GM12878 (cell line): ENCODE results near the gene CMTM1. TPM values are rescaled to one million over a fixed set of nuclear protein-coding genes. Genes with fewer than 3 reads are reported as not detected.

Experiments
- ATAC-seq: fragments of 200-7000 bp; cut with Tn5 transposase; 3 replicates; pipeline ENCODE4 v1.9.1; 2020; ENCODE audit warnings: mild to moderate bottlenecking, moderate library complexity
- BruUV-seq: library from RNA; stranded (reverse); fragments of 400-500 nt; replicated peaks from 2 replicates; lab custom pipeline; 2021; lab: Mats Ljungman, UMichigan
- CTCF ChIA-PET: fragments of 300-600 bp; sonication (Branson Sonifier 250); formaldehyde crosslinking; extraction: SDS; loops from one replicate; lab custom pipeline; 2021; ENCODE audit warnings: inconsistent platforms; lab: Yijun Ruan, JAX
- POLR2A ChIA-PET: fragments of 350-600 bp; formaldehyde crosslinking; extraction: SDS; loops from one replicate; lab custom pipeline; 2021; ENCODE audit warnings: inconsistent platforms; lab: Charles Lee
- RAD21 ChIA-PET: fragments of 300-600 bp; sonication (Branson Sonifier 250); formaldehyde crosslinking; loops from one replicate; lab custom pipeline; 2023; ENCODE audit warnings: antibody characterized with exemption; ENCODE audit not compliant: unreplicated experiment; lab: Charles Lee
- SMC1A ChIA-PET: fragments of 300-600 bp; sonication (Branson Sonifier 250); formaldehyde crosslinking; loops from one replicate; lab custom pipeline; 2023; ENCODE audit not compliant: unreplicated experiment, uncharacterized antibody; lab: Charles Lee
- DNase-seq: peaks from one replicate; pipeline ENCODE4 v3.0.0-alpha.2; 2011; ENCODE audit warnings: low read depth, low spot score
- FAIRE-seq: peaks from 3 replicates; lab custom pipeline; 2011; peaks lifted over from hg19 to GRCh38; lab: Jason Lieb, UNC
- H2AFZ ChIP-seq: 2 replicates; pipeline ENCODE4 v1.6.0; 2011; ENCODE audit warnings: low read depth, low read length, control low read depth; ENCODE audit not compliant: control insufficient read depth
- H3K27ac ChIP-seq: 2 replicates; pipeline ENCODE4 v1.5.1; 2011; ENCODE audit warnings: control low read depth; ENCODE audit not compliant: control insufficient read depth, insufficient read depth
- H3K27me3 ChIP-seq, 2 experiments: replicated peaks in 1 of 2; 2 replicates each; pipeline versions ENCODE4 v1.6.0 to v1.6.1; 2011; ENCODE audit warnings: low read length in 1 of 2; ENCODE audit not compliant: control insufficient read depth in 2 of 2, insufficient read depth in 2 of 2
- H3K36me3 ChIP-seq, 2 experiments: 2 replicates each; pipeline ENCODE4 v1.5.1; 2011; ENCODE audit warnings: low read length in 1 of 2; ENCODE audit not compliant: control insufficient read depth in 2 of 2, insufficient read depth in 2 of 2
- H3K4me1 ChIP-seq: 2 replicates; pipeline ENCODE4 v1.6.1; 2011; ENCODE audit warnings: mild to moderate bottlenecking, low read length, moderate library complexity, mixed read lengths; ENCODE audit not compliant: control insufficient read depth, insufficient read depth
- H3K4me2 ChIP-seq: 2 replicates; pipeline ENCODE4 v1.6.0; 2011; ENCODE audit warnings: control low read depth; ENCODE audit not compliant: control insufficient read depth, insufficient read depth
- H3K4me3 ChIP-seq: fragments of 200-600 bp; sonication (generic); 2 replicates; pipeline ENCODE4 v1.5.1; 2016
- H3K79me2 ChIP-seq: 2 replicates; pipeline ENCODE4 v1.6.0; 2011; ENCODE audit warnings: low read length; ENCODE audit not compliant: control insufficient read depth, insufficient read depth
- H3K9ac ChIP-seq: 2 replicates; pipeline ENCODE4 v1.8.0; 2011; ENCODE audit warnings: low read length, control low read depth, mixed read lengths; ENCODE audit not compliant: control insufficient read depth, insufficient read depth
- H3K9me3 ChIP-seq: replicated peaks from 3 replicates; pipeline ENCODE4 v1.5.1; 2011; ENCODE audit warnings: mild to moderate bottlenecking, low read length; ENCODE audit not compliant: control insufficient read depth, insufficient read depth
- H4K20me1 ChIP-seq: 2 replicates; pipeline ENCODE4 v1.6.0; 2011; ENCODE audit not compliant: control insufficient read depth, insufficient read depth
- EGR1 ChIP-seq, 2 experiments: IDR thresholded peaks; 1 replicate in 1 of 2; 2 replicates in 1 of 2; pipeline ENCODE4 v1.6.1; 2011 to 2012; ENCODE audit warnings: low read depth in 2 of 2, low read length in 2 of 2, borderline replicate concordance in 1 of 2, mild to moderate bottlenecking in 1 of 2, moderate library complexity in 1 of 2
- IKZF2 ChIP-seq, 2 experiments: fragments of 450-650 bp; IDR thresholded peaks; 2 replicates each; pipeline ENCODE4 v1.6.1; 2017; ENCODE audit warnings: mild to moderate bottlenecking in 2 of 2, moderate library complexity in 2 of 2
- MLLT1 ChIP-seq: fragments of 450-650 bp; IDR thresholded peaks from 2 replicates; pipeline ENCODE4 v1.6.1; 2016; ENCODE audit warnings: mild to moderate bottlenecking
- NR2F1 ChIP-seq: fragments of 450-650 bp; conservative IDR thresholded peaks from 2 replicates; pipeline ENCODE4 v1.6.1; 2017; ENCODE audit warnings: mild to moderate bottlenecking
- RB1 ChIP-seq: fragments of 450-650 bp; formaldehyde crosslinking; IDR thresholded peaks from 2 replicates; pipeline ENCODE4 v1.6.1; 2017; ENCODE audit warnings: mild to moderate bottlenecking, borderline replicate concordance
- RELA ChIP-seq: fragments of 450-650 bp; IDR thresholded peaks from 2 replicates; pipeline ENCODE4 v1.8.0; 2014; ENCODE audit warnings: borderline replicate concordance; ENCODE audit not compliant: partially characterized antibody
- STAT3 ChIP-seq: IDR thresholded peaks from 2 replicates; pipeline ENCODE4 v1.6.1; 2011; ENCODE audit warnings: low read depth, low read length, improper control_type of control experiment
- TCF12 ChIP-seq: IDR thresholded peaks from 2 replicates; pipeline ENCODE4 v1.6.1; 2011; ENCODE audit warnings: low read depth, mild to moderate bottlenecking, low read length
- WGBS: methylation state at CpG from one replicate; pipeline ENCODE4 v1.1.6; 2016; ENCODE audit warnings: low lambda C conversion rate; ENCODE audit not compliant: insufficient replicate concordance, insufficient coverage; ENCODE audit errors: missing lambda C conversion rate; 5-methylcytosine and 5-hydroxymethylcytosine counted together
- in situ Hi-C: fragments of 300-500 bp; cut with MboI; formaldehyde crosslinking; loops from 9 replicates; pipeline ENCODE4 v1.14.3; 2018; ENCODE audit warnings: mixed read lengths
- intact Hi-C: fragments of 100-400 bp; cut with micrococcal nuclease; formaldehyde crosslinking; loops from one replicate; pipeline ENCODE4 v1.14.2; 2022; ENCODE audit not compliant: unreplicated experiment
- polyA plus RNA-seq, 11 experiments: library from polyadenylated mRNA; depleted of rRNA in 4 of 11; unstranded in 6 of 11; stranded (reverse) in 5 of 11; fragments of >200 nt; fragmentation: Nextera tagmentation in 4 of 11; fragmentation: Illumina TruSeq in 1 of 11; extraction: Ambion mirVana in 4 of 11; extraction: Trizol in 1 of 11; gene quantifications; 1 replicate in 1 of 11; 2 replicates in 10 of 11; pipeline versions ENCODE4 v1.2.1 to v1.2.3, GENCODE V29; 2011 to 2016; ENCODE audit warnings: inconsistent platforms in 2 of 11, missing spikeins in 2 of 11, low read depth in 1 of 11
- total RNA-seq, 4 experiments: library from RNA; depleted of rRNA in 3 of 4; stranded (reverse); fragments of >200 nt in 3 of 4; fragmentation: Illumina TruSeq in 1 of 4; extraction: Trizol in 1 of 4; gene quantifications; 2 replicates each; pipeline versions ENCODE4 v1.2.1 to v1.2.3, GENCODE V29; 2013 to 2021

The CMTM1 gene
- total and polyA plus RNA-seq, 10 of the 15 experiments (the other 5 are each of a cell fraction or from before 2014, with no cell fraction given), result 0.09 to 3.0 (median 1.4) TPM; not detected in 2

GRCh38 chr16:66620429-66620795 lies 54.2 kb downstream of the CMTM1 start:
- peaks cover 0 to 4% of the 10 kb centered on the region in 2 experiments; a peak in 2 of 4 replicates for H3K27me3 ChIP-seq
- TF ChIP-seq RELA (no peak), NR2F1 (no peak)
- H2AFZ ChIP-seq, result no peak overlapping the region
- ATAC-seq, result no peak
- no peak overlapping the region for H3K4me3 ChIP-seq
- H3K79me2 ChIP-seq, result no peaks in the 10 kb centered on the region
- no peaks in the 10 kb centered on the region for H4K20me1 ChIP-seq
- H3K36me3 ChIP-seq, result no peaks in the 10 kb centered on the region
- no peaks in the 10 kb centered on the region for H3K9me3 ChIP-seq
- BruUV-seq, result no TSS peak
- H3K27ac ChIP-seq, result no peak overlapping the region
- in situ Hi-C loops (no loop called here), intact Hi-C loops (no loop called here)
- ChIA-PET CTCF (interaction anchor here (1.2 to 4.6 kb wide), 4 partner anchors 12 to 213 kb away, joined by 3 to 32 read pairs (median 3); partner anchors contain the start of gene CMTM3), SMC1A (interaction anchor here (0.9 kb wide), 1 partner anchor 12 kb away, joined by 3 read pairs; no protein-coding TSS in a partner anchor), POLR2A (no interaction called here), RAD21 (interaction anchor here (0.5 kb wide), 2 partner anchors 43 to 407 kb away, joined by 3 read pairs; no protein-coding TSS in a partner anchor)
- DNase-seq, result no peak
- H3K9ac ChIP-seq, result no peak overlapping the region
- no peaks in the 10 kb centered on the region for H3K4me1 ChIP-seq
- 16% methylated on average over 8 of the region's 8 CpGs for WGBS
- FAIRE-seq, result no peak
- H3K4me2 ChIP-seq, result no peak overlapping the region

GRCh38 chr16:66621973-66622372 lies 55.7 kb downstream of the CMTM1 start:
- ChIA-PET RAD21 (interaction anchor here (0.5 kb wide), 1 partner anchor 215 kb away, joined by 3 read pairs; no protein-coding TSS in a partner anchor), CTCF (no interaction called here), SMC1A (no interaction called here), POLR2A (no interaction called here)
- Histone ChIP-seq H4K20me1 (no peaks in the 10 kb centered on the region), H3K9me3 (no peaks in the 10 kb centered on the region), H3K9ac (no peak overlapping the region), H2AFZ (no peak overlapping the region), H3K79me2 (no peaks in the 10 kb centered on the region), H3K4me2 (no peak overlapping the region), H3K4me1 (no peaks in the 10 kb centered on the region), H3K27ac (no peak overlapping the region), H3K27me3 (peaks cover 0 to 4% of the 10 kb centered on the region in 2 experiments; a peak in 2 of 4 replicates), H3K4me3 (no peak overlapping the region), H3K36me3 (no peaks in the 10 kb centered on the region)
- no peak for DNase-seq
- in situ Hi-C loops, result no loop called here
- no peak for FAIRE-seq
- BruUV-seq, result no TSS peak
- no peak for ATAC-seq
- 53% methylated on average over 14 of the region's 14 CpGs for WGBS
- intact Hi-C loops, result no loop called here
- TF ChIP-seq STAT3 (no peak), RB1 (no peak), MLLT1 (no peak), TCF12 (no peak), IKZF2 (IDR thresholded peaks at IDR 0.05) (no peak), EGR1 (IDR thresholded peaks at IDR 0.05; ENCODE audit: borderline replicate concordance in 1 of 2, low read depth in 2 of 2, low read length in 2 of 2) (no peak)
- TF ChIP-seq, all 136 proteins: peak for 0
